ENCODE data around the gene TOPBP1. TPM values are rescaled to one million over a fixed set of nuclear protein-coding genes. Genes with fewer than 3 reads are reported as not detected.
"Not testable (repeated sequence)": the region's sequence is repeated elsewhere in the genome, so short reads cannot be mapped to it uniquely, and the experiment has no call there.

Gene TOPBP1
- total RNA-seq, 1 donor from 2014 or later, result 27.0 TPM

- TF ChIP-seq CTCF (IDR thresholded peaks at IDR 0.05; ENCODE audit: insufficient read depth, low read length, poor library complexity, severe bottlenecking), result no peak
- no peak for DNase-seq (ENCODE audit: low read depth)
- H3K27me3 ChIP-seq (ENCODE audit: control insufficient read depth, insufficient read depth, low read length), result no peaks in the 10 kb centered on the region
- H3K36me3 ChIP-seq (ENCODE audit: control insufficient read depth, insufficient read depth, low read length), result no peaks in the 10 kb centered on the region
- no peak overlapping the region for H3K4me3 ChIP-seq (ENCODE audit: low read depth, low read length)
These were observed 33.9 kb upstream of the TOPBP1 start for GRCh38 chr3:133695560-133696171.

GRCh38 chr3:133694288-133695268 lies 32.8 kb upstream of the TOPBP1 start:
- H3K4me3 ChIP-seq (ENCODE audit: low read depth, low read length), result no peak overlapping the region
- TF ChIP-seq CTCF (IDR thresholded peaks at IDR 0.05; ENCODE audit: insufficient read depth, low read length, poor library complexity, severe bottlenecking), result no peak
- no peak for DNase-seq (ENCODE audit: low read depth)
- no peaks in the 10 kb centered on the region for H3K27me3 ChIP-seq (ENCODE audit: control insufficient read depth, insufficient read depth, low read length)
- no peaks in the 10 kb centered on the region for H3K36me3 ChIP-seq (ENCODE audit: control insufficient read depth, insufficient read depth, low read length)

GRCh38 chr3:133693821-133694220 lies 32.1 kb upstream of the TOPBP1 start:
- Histone ChIP-seq H3K4me3 (ENCODE audit: low read depth, low read length) (no peak overlapping the region), H3K36me3 (ENCODE audit: control insufficient read depth, insufficient read depth, low read length) (no peaks in the 10 kb centered on the region), H3K27me3 (ENCODE audit: control insufficient read depth, insufficient read depth, low read length) (no peaks in the 10 kb centered on the region)
- no peak for TF ChIP-seq CTCF (IDR thresholded peaks at IDR 0.05; ENCODE audit: insufficient read depth, low read length, poor library complexity, severe bottlenecking)
- no peak for DNase-seq (ENCODE audit: low read depth)

GRCh38 chr3:133692759-133693158 lies 31.0 kb upstream of the TOPBP1 start:
- H3K27me3 ChIP-seq (ENCODE audit: control insufficient read depth, insufficient read depth, low read length), result no peaks in the 10 kb centered on the region
- H3K36me3 ChIP-seq (ENCODE audit: control insufficient read depth, insufficient read depth, low read length), result no peaks in the 10 kb centered on the region
- no peak for DNase-seq (ENCODE audit: low read depth)
- no peak overlapping the region for H3K4me3 ChIP-seq (ENCODE audit: low read depth, low read length)
- no peak for TF ChIP-seq CTCF (IDR thresholded peaks at IDR 0.05; ENCODE audit: insufficient read depth, low read length, poor library complexity, severe bottlenecking)

- Histone ChIP-seq H3K36me3 (ENCODE audit: control insufficient read depth, insufficient read depth, low read length) (no peaks in the 10 kb centered on the region), H3K4me3 (ENCODE audit: low read depth, low read length) (no peak overlapping the region), H3K27me3 (ENCODE audit: control insufficient read depth, insufficient read depth, low read length) (no peaks in the 10 kb centered on the region)
- TF ChIP-seq CTCF (IDR thresholded peaks at IDR 0.05; ENCODE audit: insufficient read depth, low read length, poor library complexity, severe bottlenecking), result no peak
- DNase-seq (ENCODE audit: low read depth), result no peak
These were observed 29.7 kb upstream of the TOPBP1 start for GRCh38 chr3:133691273-133692107.

GRCh38 chr3:133677993-133678392 lies 16.3 kb upstream of the TOPBP1 start:
- DNase-seq (ENCODE audit: low read depth); H3K36me3 ChIP-seq (ENCODE audit: control insufficient read depth, insufficient read depth, low read length); H3K4me3 ChIP-seq (ENCODE audit: low read depth, low read length): not testable (repeated sequence)
- H3K27me3 ChIP-seq (ENCODE audit: control insufficient read depth, insufficient read depth, low read length), result peaks cover 25% of the 10 kb centered on the region

All from kidney epithelial cell (primary cell).